ENCODE data around the gene NISCH.
A peak's percentile ranks its signal among the peaks of the same experiment; 100 is the strongest.

NISCH gene

GRCh38 chr3:52435246-52436101 lies 19.9 kb upstream of the NISCH start:
- DNase-seq: no peak

GRCh38 chr3:52436500-52437149 lies 18.8 kb upstream of the NISCH start:
- no peak for DNase-seq

GRCh38 chr3:52437326-52438103 lies 17.9 kb upstream of the NISCH start:
- DNase-seq: no peak

GRCh38 chr3:52438104-52438376 lies 17.4 kb upstream of the NISCH start:
- DNase-seq: no peak

- DNase-seq: no peak
Measured at GRCh38 chr3:52438579-52439425, 16.6 kb upstream of the NISCH start.

GRCh38 chr3:52439426-52440248 lies 15.8 kb upstream of the NISCH start:
- DNase-seq: no peak

GRCh38 chr3:52440249-52440551 lies 15.2 kb upstream of the NISCH start:
- no peak for DNase-seq

GRCh38 chr3:52440671-52441070 lies 14.7 kb upstream of the NISCH start:
- DNase-seq: no peak

GRCh38 chr3:52441091-52441771 lies 14.2 kb upstream of the NISCH start:
- no peak for DNase-seq

GRCh38 chr3:52441772-52442332 lies 13.6 kb upstream of the NISCH start:
- no peak for DNase-seq

GRCh38 chr3:52442409-52443267 lies 12.8 kb upstream of the NISCH start:
- no peak for DNase-seq

GRCh38 chr3:52443268-52443610 lies 12.2 kb upstream of the NISCH start:
- no peak for DNase-seq

- no peak for DNase-seq
Measured at GRCh38 chr3:52443791-52444687, 11.4 kb upstream of the NISCH start.

- DNase-seq: peak; percentile 63 to 85
Measured at GRCh38 chr3:52444860-52445793, 10.3 kb upstream of the NISCH start, which contains the start of gene SEMA3G. TSS of gene SEMA3G (minus strand) at chr3:52445103. CDS start at chr3:52445027, 76 bp downstream.

GRCh38 chr3:52446042-52446441 lies 9.4 kb upstream of the NISCH start:
- DNase-seq: no peak

GRCh38 chr3:52446631-52447511 lies 8.5 kb upstream of the NISCH start:
- DNase-seq: peak; percentile 29 to 54
